IMR-90 (cell line): ENCODE measurements around the gene NPAS3.

ENCODE experiments used
- BHLHE40 ChIP-seq: fragments of 150-350 bp; IDR thresholded peaks from 2 replicates; pipeline ENCODE4 v1.6.1; 2016; ENCODE audit warnings: mild to moderate bottlenecking, low read depth, low read length
- CEBPB ChIP-seq: IDR thresholded peaks from 2 replicates; pipeline ENCODE4 v1.6.1; 2012; ENCODE audit warnings: low read depth, low read length, improper control_type of control experiment
- CTCF ChIP-seq: conservative IDR thresholded peaks from 2 replicates; pipeline ENCODE4 v1.5.1; 2012; ENCODE audit warnings: mild to moderate bottlenecking, low read depth, low read length, improper control_type of control experiment
- ELK1 ChIP-seq: fragments of 150-350 bp; IDR thresholded peaks from 2 replicates; pipeline ENCODE4 v1.6.1; 2016; ENCODE audit warnings: low read depth, mild to moderate bottlenecking, low read length, moderate library complexity, borderline replicate concordance
- MAFK ChIP-seq: IDR thresholded peaks from 2 replicates; pipeline ENCODE4 v1.6.1; 2012; ENCODE audit warnings: low read depth, low read length, improper control_type of control experiment
- MXI1 ChIP-seq: IDR thresholded peaks from 2 replicates; pipeline ENCODE4 v1.6.1; 2012; ENCODE audit warnings: low read depth, mild to moderate bottlenecking, low read length, moderate library complexity, borderline replicate concordance
- POLR2A ChIP-seq: IDR thresholded peaks from 2 replicates; pipeline ENCODE4 v1.6.1; 2012; ENCODE audit warnings: mild to moderate bottlenecking, low read depth, low read length
- RAD21 ChIP-seq: IDR thresholded peaks from 2 replicates; pipeline ENCODE4 v1.6.1; 2012; ENCODE audit warnings: low read length, improper control_type of control experiment
- RCOR1 ChIP-seq: IDR thresholded peaks from 2 replicates; pipeline ENCODE4 v1.6.1; 2012; ENCODE audit warnings: mild to moderate bottlenecking, low read length, improper control_type of control experiment; ENCODE audit not compliant: insufficient replicate concordance
- RFX5 ChIP-seq: IDR thresholded peaks from 2 replicates; pipeline ENCODE4 v1.8.0; 2012; ENCODE audit warnings: low read depth, mild to moderate bottlenecking, low read length, moderate library complexity
- SMC3 ChIP-seq: fragments of 150-350 bp; IDR thresholded peaks from 2 replicates; pipeline ENCODE4 v1.6.1; 2016; ENCODE audit warnings: low read depth, mild to moderate bottlenecking, antibody characterized with exemption, low read length, moderate library complexity

GRCh38 chr14:33534104-33534503 is 595.4 kb downstream of the NPAS3 start:
- TF ChIP-seq CTCF (no peak), POLR2A (no peak), MXI1 (no peak), RFX5 (no peak), SMC3 (no peak), RAD21 (no peak), CEBPB (no peak), MAFK (no peak), ELK1 (no peak), RCOR1 (no peak), BHLHE40 (no peak)
